Measurements from ENCODE around the gene DMAC2L. TPM values are rescaled to one million over a fixed set of nuclear protein-coding genes. Genes with fewer than 3 reads are reported as not detected.
"Not testable (repeated sequence)": the region's sequence is repeated elsewhere in the genome, so short reads cannot be mapped to it uniquely, and the experiment has no call there.

Gene DMAC2L
- total and polyA plus RNA-seq, 2 experiments from 2014 or later, result 10.8 to 12.5 TPM

GRCh38 chr14:50362764-50363713 is 50.9 kb downstream of the DMAC2L start:
- H3K36me3 ChIP-seq (replicated peaks; ENCODE audit: insufficient read depth, low read depth), result no peaks in the 10 kb centered on the region
- WGBS (ENCODE audit: low lambda C conversion rate, missing lambda C conversion rate), result 93% methylated on average over 14 of the region's 14 CpGs
- H4K20me1 ChIP-seq (ENCODE audit: insufficient read depth, poor library complexity, severe bottlenecking), result no peaks in the 10 kb centered on the region
- H3K27ac ChIP-seq, result no peak overlapping the region
- H3K4me2 ChIP-seq, result no peak overlapping the region
- no peaks in the 10 kb centered on the region for H3K9me2 ChIP-seq (replicated peaks; ENCODE audit: insufficient read depth)
- no peak overlapping the region for H3K4me3 ChIP-seq
- H2AFZ ChIP-seq, result no peak overlapping the region
- H3K4me1 ChIP-seq (ENCODE audit: insufficient read depth), result peaks cover 10% of the 10 kb centered on the region
- H3K27me3 ChIP-seq, result no peaks in the 10 kb centered on the region
- TF ChIP-seq EZH2phosphoT487 (IDR thresholded peaks at IDR 0.05; ENCODE audit: low read depth, severe bottlenecking, unreplicated experiment) (no peak), CTCF (IDR thresholded peaks at IDR 0.05; ENCODE audit: poor library complexity) (no peak), EZH2 (IDR thresholded peaks at IDR 0.05; ENCODE audit: borderline replicate concordance) (no peak)
- no peaks in the 10 kb centered on the region for H3K79me2 ChIP-seq
- DNase-seq (ENCODE audit: low spot score), result no peak
- H3K9me3 ChIP-seq (ENCODE audit: low read depth), result no peaks in the 10 kb centered on the region

GRCh38 chr14:50363714-50364111 is 51.6 kb downstream of the DMAC2L start:
- no peak for DNase-seq (ENCODE audit: low spot score)
- no peaks in the 10 kb centered on the region for H3K27me3 ChIP-seq
- TF ChIP-seq CTCF (IDR thresholded peaks at IDR 0.05; ENCODE audit: poor library complexity) (no peak), EZH2phosphoT487 (IDR thresholded peaks at IDR 0.05; ENCODE audit: low read depth, severe bottlenecking, unreplicated experiment) (no peak), EZH2 (IDR thresholded peaks at IDR 0.05; ENCODE audit: borderline replicate concordance) (no peak)
- no peak overlapping the region for H3K27ac ChIP-seq
- WGBS (ENCODE audit: low lambda C conversion rate, missing lambda C conversion rate), result 97% methylated on average over 4 of the region's 4 CpGs
- H3K36me3 ChIP-seq (replicated peaks; ENCODE audit: insufficient read depth, low read depth), result no peaks in the 10 kb centered on the region
- no peaks in the 10 kb centered on the region for H3K9me2 ChIP-seq (replicated peaks; ENCODE audit: insufficient read depth)
- no peaks in the 10 kb centered on the region for H4K20me1 ChIP-seq (ENCODE audit: insufficient read depth, poor library complexity, severe bottlenecking)
- H2AFZ ChIP-seq, result no peak overlapping the region
- H3K79me2 ChIP-seq, result no peaks in the 10 kb centered on the region
- no peak overlapping the region for H3K4me2 ChIP-seq
- peaks cover 10% of the 10 kb centered on the region for H3K4me1 ChIP-seq (ENCODE audit: insufficient read depth)
- no peaks in the 10 kb centered on the region for H3K9me3 ChIP-seq (ENCODE audit: low read depth)
- H3K4me3 ChIP-seq, result no peak overlapping the region

GRCh38 chr14:50364792-50365191 is 52.7 kb downstream of the DMAC2L start:
- H3K4me2 ChIP-seq, result peak overlapping the region; percentile 25
- H3K27ac ChIP-seq, result peak overlapping the region; percentile 53
- DNase-seq (ENCODE audit: low spot score), result peak; percentile 32
- no peak overlapping the region for H2AFZ ChIP-seq
- H3K4me1 ChIP-seq (ENCODE audit: insufficient read depth), result peaks cover 10% of the 10 kb centered on the region
- H3K79me2 ChIP-seq, result no peaks in the 10 kb centered on the region
- no peaks in the 10 kb centered on the region for H3K9me3 ChIP-seq (ENCODE audit: low read depth)
- no peaks in the 10 kb centered on the region for H3K9me2 ChIP-seq (replicated peaks; ENCODE audit: insufficient read depth)
- TF ChIP-seq EZH2phosphoT487 (IDR thresholded peaks at IDR 0.05; ENCODE audit: low read depth, severe bottlenecking, unreplicated experiment) (no peak), CTCF (IDR thresholded peaks at IDR 0.05; ENCODE audit: poor library complexity) (no peak), EZH2 (IDR thresholded peaks at IDR 0.05; ENCODE audit: borderline replicate concordance) (no peak)
- H3K4me3 ChIP-seq, result no peak overlapping the region
- WGBS (ENCODE audit: low lambda C conversion rate, missing lambda C conversion rate), result 56% methylated on average over 1 of the region's 1 CpG
- H3K36me3 ChIP-seq (replicated peaks; ENCODE audit: insufficient read depth, low read depth), result no peaks in the 10 kb centered on the region
- no peaks in the 10 kb centered on the region for H3K27me3 ChIP-seq
- no peaks in the 10 kb centered on the region for H4K20me1 ChIP-seq (ENCODE audit: insufficient read depth, poor library complexity, severe bottlenecking)

- not testable (repeated sequence) for H3K4me2 ChIP-seq; H3K9me3 ChIP-seq (ENCODE audit: low read depth); H3K27me3 ChIP-seq; DNase-seq (ENCODE audit: low spot score); H3K4me3 ChIP-seq; H2AFZ ChIP-seq; H3K79me2 ChIP-seq; H3K36me3 ChIP-seq (replicated peaks; ENCODE audit: insufficient read depth, low read depth); H4K20me1 ChIP-seq (ENCODE audit: insufficient read depth, poor library complexity, severe bottlenecking); H3K4me1 ChIP-seq (ENCODE audit: insufficient read depth); H3K27ac ChIP-seq; H3K9me2 ChIP-seq (replicated peaks; ENCODE audit: insufficient read depth)
- 85% methylated on average over 7 of the region's 7 CpGs for WGBS (ENCODE audit: low lambda C conversion rate, missing lambda C conversion rate)
Measured at GRCh38 chr14:50365572-50365971, 53.4 kb downstream of the DMAC2L start.

Measured in hepatocyte (in vitro differentiated cells).